ENCODE measurements around the gene CLEC4M. TPM values are rescaled to one million over a fixed set of nuclear protein-coding genes. Genes with fewer than 3 reads are reported as not detected.

Gene CLEC4M
- total RNA-seq, 1 experiment from 2014 or later = not detected

GRCh38 chr19:7772752-7773291, 9.8 kb downstream of the CLEC4M start:
- Histone ChIP-seq H3K27me3 (ENCODE audit: control insufficient read depth, insufficient read depth, low read length) (no peaks in the 10 kb centered on the region; the same call in 1 of the 2 replicates), H3K4me3 (ENCODE audit: insufficient read depth, low read depth, low read length) (no peak overlapping the region), H3K36me3 (replicated peaks; ENCODE audit: control insufficient read depth, insufficient read depth, low read length) (no peaks in the 10 kb centered on the region)
- no peak for DNase-seq

- DNase-seq = no peak
- H3K4me3 ChIP-seq (ENCODE audit: insufficient read depth, low read depth, low read length) = no peak overlapping the region
- no peaks in the 10 kb centered on the region for H3K36me3 ChIP-seq (replicated peaks; ENCODE audit: control insufficient read depth, insufficient read depth, low read length)
- H3K27me3 ChIP-seq (ENCODE audit: control insufficient read depth, insufficient read depth, low read length) = no peaks in the 10 kb centered on the region; the same call in 1 of the 2 replicates
Measured at GRCh38 chr19:7773841-7774240, 10.8 kb downstream of the CLEC4M start.

GRCh38 chr19:7775761-7776160, 12.7 kb downstream of the CLEC4M start:
- no peak for DNase-seq

GRCh38 chr19:7778081-7778480, 15.0 kb downstream of the CLEC4M start:
- H3K27me3 ChIP-seq (ENCODE audit: control insufficient read depth, insufficient read depth, low read length) = no peaks in the 10 kb centered on the region; the same call in none of the 2 replicates
- no peaks in the 10 kb centered on the region for H3K36me3 ChIP-seq (replicated peaks; ENCODE audit: control insufficient read depth, insufficient read depth, low read length)
- no peak for DNase-seq
- H3K4me3 ChIP-seq (ENCODE audit: insufficient read depth, low read depth, low read length) = no peak overlapping the region

More at GRCh38 chr19:7775761-7776160, 12.7 kb downstream of the CLEC4M start:
- Histone ChIP-seq H3K36me3 (replicated peaks; ENCODE audit: control insufficient read depth, insufficient read depth, low read length) (no peaks in the 10 kb centered on the region), H3K27me3 (ENCODE audit: control insufficient read depth, insufficient read depth, low read length) (no peaks in the 10 kb centered on the region; the same call in none of the 2 replicates), H3K4me3 (ENCODE audit: insufficient read depth, low read depth, low read length) (no peak overlapping the region)

- Histone ChIP-seq H3K36me3 (replicated peaks; ENCODE audit: control insufficient read depth, insufficient read depth, low read length) (no peaks in the 10 kb centered on the region), H3K27me3 (ENCODE audit: control insufficient read depth, insufficient read depth, low read length) (peaks cover 8% of the 10 kb centered on the region), H3K4me3 (ENCODE audit: insufficient read depth, low read depth, low read length) (no peak overlapping the region)
- DNase-seq = no peak
Measured at GRCh38 chr19:7779631-7780486, 16.8 kb downstream of the CLEC4M start.

GRCh38 chr19:7781157-7781556, 18.1 kb downstream of the CLEC4M start:
- DNase-seq = no peak
- no peaks in the 10 kb centered on the region for H3K36me3 ChIP-seq (replicated peaks; ENCODE audit: control insufficient read depth, insufficient read depth, low read length)
- H3K4me3 ChIP-seq (ENCODE audit: insufficient read depth, low read depth, low read length) = no peak overlapping the region
- peaks cover 8% of the 10 kb centered on the region for H3K27me3 ChIP-seq (ENCODE audit: control insufficient read depth, insufficient read depth, low read length)

- H3K27me3 ChIP-seq (ENCODE audit: control insufficient read depth, insufficient read depth, low read length) = peaks cover 33% of the 10 kb centered on the region
- H3K36me3 ChIP-seq (replicated peaks; ENCODE audit: control insufficient read depth, insufficient read depth, low read length) = no peaks in the 10 kb centered on the region
- no peak for DNase-seq
- no peak overlapping the region for H3K4me3 ChIP-seq (ENCODE audit: insufficient read depth, low read depth, low read length)
Measured at GRCh38 chr19:7783991-7784423, 21.0 kb downstream of the CLEC4M start.

- no peak for DNase-seq
- no peaks in the 10 kb centered on the region for H3K36me3 ChIP-seq (replicated peaks; ENCODE audit: control insufficient read depth, insufficient read depth, low read length)
- peaks cover 42% of the 10 kb centered on the region for H3K27me3 ChIP-seq (ENCODE audit: control insufficient read depth, insufficient read depth, low read length)
- no peak overlapping the region for H3K4me3 ChIP-seq (ENCODE audit: insufficient read depth, low read depth, low read length)
Measured at GRCh38 chr19:7784856-7785255, 21.8 kb downstream of the CLEC4M start.

- peaks cover 50% of the 10 kb centered on the region for H3K27me3 ChIP-seq (ENCODE audit: control insufficient read depth, insufficient read depth, low read length)
- peak; percentile 85 for DNase-seq
- H3K36me3 ChIP-seq (replicated peaks; ENCODE audit: control insufficient read depth, insufficient read depth, low read length) = no peaks in the 10 kb centered on the region
- peak overlapping the region; percentile 20; the same call in 1 of the 2 replicates for H3K4me3 ChIP-seq (ENCODE audit: insufficient read depth, low read depth, low read length)
Measured at GRCh38 chr19:7787141-7787540, 24.1 kb downstream of the CLEC4M start.

GRCh38 chr19:7787602-7788177, 24.6 kb downstream of the CLEC4M start:
- Histone ChIP-seq H3K36me3 (replicated peaks; ENCODE audit: control insufficient read depth, insufficient read depth, low read length) (no peaks in the 10 kb centered on the region), H3K4me3 (ENCODE audit: insufficient read depth, low read depth, low read length) (peak overlapping the region; percentile 34; the same call in 1 of the 2 replicates), H3K27me3 (ENCODE audit: control insufficient read depth, insufficient read depth, low read length) (peaks cover 50% of the 10 kb centered on the region)
- peak; percentile 46 for DNase-seq

- no peaks in the 10 kb centered on the region for H3K36me3 ChIP-seq (replicated peaks; ENCODE audit: control insufficient read depth, insufficient read depth, low read length)
- H3K4me3 ChIP-seq (ENCODE audit: insufficient read depth, low read depth, low read length) = peak overlapping the region; percentile 34; the same call in 1 of the 2 replicates
- peaks cover 48% of the 10 kb centered on the region for H3K27me3 ChIP-seq (ENCODE audit: control insufficient read depth, insufficient read depth, low read length)
- peak; percentile 77 for DNase-seq
Measured at GRCh38 chr19:7788178-7788932, 25.3 kb downstream of the CLEC4M start.

GRCh38 chr19:7788933-7789323, 25.9 kb downstream of the CLEC4M start:
- H3K36me3 ChIP-seq (replicated peaks; ENCODE audit: control insufficient read depth, insufficient read depth, low read length) = no peaks in the 10 kb centered on the region
- no peak for DNase-seq
- peak overlapping the region; percentile 34; the same call in 1 of the 2 replicates for H3K4me3 ChIP-seq (ENCODE audit: insufficient read depth, low read depth, low read length)
- peaks cover 43% of the 10 kb centered on the region for H3K27me3 ChIP-seq (ENCODE audit: control insufficient read depth, insufficient read depth, low read length)

GRCh38 chr19:7789447-7789846, 26.4 kb downstream of the CLEC4M start:
- Histone ChIP-seq H3K4me3 (ENCODE audit: insufficient read depth, low read depth, low read length) (peak overlapping the region; percentile 34; the same call in 1 of the 2 replicates), H3K36me3 (replicated peaks; ENCODE audit: control insufficient read depth, insufficient read depth, low read length) (no peaks in the 10 kb centered on the region), H3K27me3 (ENCODE audit: control insufficient read depth, insufficient read depth, low read length) (peaks cover 41% of the 10 kb centered on the region)
- DNase-seq = peak; percentile 95

- Histone ChIP-seq H3K36me3 (replicated peaks; ENCODE audit: control insufficient read depth, insufficient read depth, low read length) (no peaks in the 10 kb centered on the region), H3K27me3 (ENCODE audit: control insufficient read depth, insufficient read depth, low read length) (peaks cover 41% of the 10 kb centered on the region), H3K4me3 (ENCODE audit: insufficient read depth, low read depth, low read length) (no peak overlapping the region)
- DNase-seq = no peak
Measured at GRCh38 chr19:7790416-7790815, 27.4 kb downstream of the CLEC4M start.

All from H7 (cell line).